OCI-LY7 (cell line): ENCODE measurements around the gene SMIM24.

ENCODE experiments used
- CTCF ChIP-seq: fragments of 200-600 bp; sonication (generic); conservative IDR thresholded peaks from 2 replicates; pipeline ENCODE4 v1.5.1; 2014; ENCODE audit warnings: mild to moderate bottlenecking, antibody characterized with exemption, low read length, moderate library complexity, mixed read lengths
- EZH2phosphoT487 ChIP-seq: fragments of 200-600 bp; sonication (generic); IDR thresholded peaks from 2 replicates; pipeline ENCODE4 v1.6.1; 2018; ENCODE audit warnings: low read depth, borderline replicate concordance, mild to moderate bottlenecking, mixed run types, antibody characterized with exemption, low read length, moderate library complexity, mixed read lengths

DNA sequence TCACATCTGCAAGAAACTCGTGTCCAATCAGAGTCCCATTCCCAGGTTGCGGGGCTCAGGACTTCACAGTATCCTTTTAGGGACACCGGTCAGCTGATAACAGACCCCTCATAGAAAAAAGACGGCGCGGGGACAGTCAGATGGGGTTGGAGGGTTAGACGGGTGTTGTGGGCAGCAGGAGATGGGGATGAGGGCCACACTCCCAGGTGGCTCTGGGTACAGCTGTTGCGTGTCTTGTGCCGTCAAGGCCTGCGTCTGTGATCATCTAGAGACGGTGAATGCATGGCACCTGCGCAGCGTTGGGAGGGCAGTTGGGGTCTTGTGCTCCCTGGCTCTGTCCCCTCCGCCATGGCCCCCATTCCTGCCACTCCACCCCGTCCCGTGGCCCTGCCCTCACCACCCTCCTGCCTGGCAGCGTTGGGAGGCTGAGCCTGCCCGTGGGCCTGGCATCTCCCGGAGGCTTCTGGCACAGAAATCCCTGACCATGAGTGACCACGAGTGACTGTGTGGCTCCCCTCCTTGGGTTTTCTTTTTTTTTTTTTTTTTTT, 44.7 kb upstream of the SMIM24 start:
- TF ChIP-seq CTCF (no peak), EZH2phosphoT487 (no peak)
